Lung (tissue), 12 donors: Measurements from ENCODE around the gene ABHD12. TPM values are rescaled to one million over a fixed set of nuclear protein-coding genes. Genes with fewer than 3 reads are reported as not detected.

Experiments
- ATAC-seq: fragments of 200-7000 bp; cut with Tn5 transposase; one replicate; pipeline ENCODE4 v1.9.1; 2020; ENCODE audit warnings: moderate number of reproducible peaks; ENCODE audit not compliant: insufficient read depth, low FRiP score
- DNase-seq, 3 donors: peaks; one replicate each; pipeline ENCODE4 v3.0.0-alpha.2; 2013 to 2017
- H3K27ac ChIP-seq, 2 donors: one replicate each; pipeline ENCODE4 v1.5.1; 2013; ENCODE audit warnings: mild to moderate bottlenecking in 2 of 2, moderate library complexity in 2 of 2, control low read depth in 1 of 2, inconsistent platforms in 1 of 2, low read depth in 1 of 2, low read length in 1 of 2
- H3K27me3 ChIP-seq, 3 donors: one replicate each; pipeline ENCODE4 v1.5.1; 2013; ENCODE audit warnings: low read length in 2 of 3; ENCODE audit not compliant: control insufficient read depth in 3 of 3, insufficient read depth in 3 of 3
- H3K36me3 ChIP-seq, 4 donors: one replicate each; pipeline ENCODE4 v1.5.1; 2013; ENCODE audit warnings: low read length in 4 of 4, mild to moderate bottlenecking in 1 of 4, moderate library complexity in 1 of 4; ENCODE audit not compliant: control insufficient read depth in 4 of 4, insufficient read depth in 4 of 4
- H3K4me1 ChIP-seq, 5 donors: one replicate each; pipeline ENCODE4 v1.5.1; 2013; ENCODE audit warnings: low read length in 5 of 5, mild to moderate bottlenecking in 2 of 5, moderate library complexity in 1 of 5; ENCODE audit not compliant: control insufficient read depth in 5 of 5, insufficient read depth in 5 of 5
- H3K4me3 ChIP-seq: one replicate; pipeline ENCODE4 v1.5.1; 2013; ENCODE audit warnings: mild to moderate bottlenecking, control low read depth, moderate library complexity
- H3K9ac ChIP-seq, 2 donors: one replicate each; pipeline ENCODE4 v1.5.1; 2013; ENCODE audit warnings: low read length in 2 of 2, control low read depth in 1 of 2; ENCODE audit not compliant: insufficient read depth in 1 of 2
- H3K9me3 ChIP-seq, 4 donors: one replicate each; pipeline ENCODE4 v1.5.1; 2013; ENCODE audit warnings: low read length in 3 of 4, mild to moderate bottlenecking in 1 of 4, moderate library complexity in 1 of 4; ENCODE audit not compliant: control insufficient read depth in 4 of 4, insufficient read depth in 3 of 4
- WGBS, 2 donors: extraction: QIAGEN DNeasy Blood & Tissue Kit; methylation state at CpG; one replicate each; pipeline ENCODE4 v1.1.7; 2013; 5-methylcytosine and 5-hydroxymethylcytosine counted together
- polyA plus RNA-seq, 2 donors: library from polyadenylated mRNA; stranded (reverse); fragments of 200-250 nt; gene quantifications; one replicate each; pipeline ENCODE4 v1.2.1, GENCODE V29; 2013
- total RNA-seq, 2 donors: library from RNA; depleted of rRNA in 1 of 2; stranded (reverse); fragments of >200 nt in 1 of 2; gene quantifications; one replicate each; pipeline ENCODE4 v1.2.1, GENCODE V29; 2014 to 2021
- TF ChIP-seq, protein P1 (sequence below): IDR thresholded peaks from 2 replicates; pipeline ENCODE4 v1.5.1; 2012; ENCODE audit warnings: mild to moderate bottlenecking; ENCODE audit errors: control extremely low read depth, extremely low read depth
- donor health status: control.
- donor health status: control.
- donor health status: Bipolar disorder and iron deficiency.
- donor health status: healthy.
- donor health status: DM: yes; HTN: yes; CAD: no.

ABHD12 gene
- total and polyA plus RNA-seq, 4 donors, result 34.3 to 58.1 (median 44.6) TPM

DNA sequence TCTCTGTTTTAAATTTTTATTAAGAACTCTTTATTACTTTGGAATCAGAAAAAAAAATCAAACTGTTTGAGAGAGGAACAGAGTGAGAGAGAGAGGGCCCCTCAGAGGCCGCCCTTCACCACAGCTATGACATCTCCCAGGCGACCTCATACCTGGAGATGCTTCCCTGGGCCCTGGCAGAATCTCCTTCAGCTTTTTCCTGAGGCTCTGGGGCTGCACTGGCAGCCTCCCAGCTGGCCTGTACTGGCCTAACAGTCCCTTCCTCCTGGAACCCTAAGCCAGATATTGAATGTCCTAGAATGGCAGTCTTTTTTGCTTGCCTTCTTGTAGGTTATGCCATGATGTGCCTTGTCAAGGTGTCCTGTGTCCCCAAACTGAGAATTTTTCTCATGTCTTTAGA lies 13.7 kb downstream of the ABHD12 start:
- no peak for DNase-seq
- TF ChIP-seq, protein P1, sequence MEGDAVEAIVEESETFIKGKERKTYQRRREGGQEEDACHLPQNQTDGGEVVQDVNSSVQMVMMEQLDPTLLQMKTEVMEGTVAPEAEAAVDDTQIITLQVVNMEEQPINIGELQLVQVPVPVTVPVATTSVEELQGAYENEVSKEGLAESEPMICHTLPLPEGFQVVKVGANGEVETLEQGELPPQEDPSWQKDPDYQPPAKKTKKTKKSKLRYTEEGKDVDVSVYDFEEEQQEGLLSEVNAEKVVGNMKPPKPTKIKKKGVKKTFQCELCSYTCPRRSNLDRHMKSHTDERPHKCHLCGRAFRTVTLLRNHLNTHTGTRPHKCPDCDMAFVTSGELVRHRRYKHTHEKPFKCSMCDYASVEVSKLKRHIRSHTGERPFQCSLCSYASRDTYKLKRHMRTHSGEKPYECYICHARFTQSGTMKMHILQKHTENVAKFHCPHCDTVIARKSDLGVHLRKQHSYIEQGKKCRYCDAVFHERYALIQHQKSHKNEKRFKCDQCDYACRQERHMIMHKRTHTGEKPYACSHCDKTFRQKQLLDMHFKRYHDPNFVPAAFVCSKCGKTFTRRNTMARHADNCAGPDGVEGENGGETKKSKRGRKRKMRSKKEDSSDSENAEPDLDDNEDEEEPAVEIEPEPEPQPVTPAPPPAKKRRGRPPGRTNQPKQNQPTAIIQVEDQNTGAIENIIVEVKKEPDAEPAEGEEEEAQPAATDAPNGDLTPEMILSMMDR, result no peak
- Histone ChIP-seq H3K36me3 (peaks cover 0 to 2% (median 0%) of the 10 kb centered on the region in 4 donors), H3K27ac (no peak overlapping the region), H3K9me3 (peaks cover 0 to 2% (median 0%) of the 10 kb centered on the region in 4 donors), H3K27me3 (no peaks in the 10 kb centered on the region), H3K4me1 (peaks cover 0 to 4% (median 0%) of the 10 kb centered on the region in 5 donors), H3K9ac (no peak overlapping the region), H3K4me3 (no peak overlapping the region)
- WGBS, 2 donors, result 91 to 96% methylated on average over 2 of the region's 2 CpGs
- no peak for ATAC-seq

- DNase-seq (no peak), ATAC-seq (no peak)
- Histone ChIP-seq H3K4me1 (peaks cover 0 to 4% (median 0%) of the 10 kb centered on the region in 5 donors), H3K9me3 (peaks cover 0 to 2% (median 0%) of the 10 kb centered on the region in 4 donors), H3K27ac (no peak overlapping the region), H3K27me3 (no peaks in the 10 kb centered on the region), H3K36me3 (peaks cover 0 to 2% (median 0%) of the 10 kb centered on the region in 4 donors), H3K9ac (no peak overlapping the region), H3K4me3 (no peak overlapping the region)
- 95 to 97% methylated on average over 4 of the region's 4 CpGs for WGBS, 2 donors
- TF ChIP-seq, protein P1, result no peak
Observed at GRCh38 chr20:25376236-25376635, 14.4 kb downstream of the ABHD12 start.

- TF ChIP-seq, protein P1, result no peak
- H3K27me3 ChIP-seq, result no peaks in the 10 kb centered on the region
- H3K9ac ChIP-seq, result no peak overlapping the region
- DNase-seq (no peak), ATAC-seq (no peak)
- 93 to 97% methylated on average over 2 of the region's 2 CpGs for WGBS, 2 donors
- no peak overlapping the region for H3K27ac ChIP-seq
- H3K36me3 ChIP-seq, result no peaks in the 10 kb centered on the region
- H3K4me3 ChIP-seq, result no peak overlapping the region
- H3K4me1 ChIP-seq, result peaks cover 0 to 5% (median 0%) of the 10 kb centered on the region in 5 donors
- H3K9me3 ChIP-seq, result peaks cover 0 to 2% (median 0%) of the 10 kb centered on the region in 4 donors
Observed at GRCh38 chr20:25374842-25375241, 15.8 kb downstream of the ABHD12 start.
